Subcutaneous abdominal adipose tissue (tissue), 5 donors: ENCODE measurements around the gene KRTAP11-1.

Source experiments
- H3K27ac ChIP-seq: one replicate; pipeline ENCODE4 v1.7.0; 2013; ENCODE audit warnings: low read depth, mild to moderate bottlenecking, inconsistent platforms, low read length, moderate library complexity
- H3K27me3 ChIP-seq, 5 donors: one replicate each; pipeline ENCODE4 v1.7.0; 2013; ENCODE audit warnings: low read length in 5 of 5, inconsistent platforms in 1 of 5; ENCODE audit not compliant: control insufficient read depth in 5 of 5, insufficient read depth in 4 of 5
- H3K36me3 ChIP-seq, 5 donors: one replicate each; pipeline ENCODE4 v1.7.0; 2013; ENCODE audit warnings: low read length in 5 of 5; ENCODE audit not compliant: control insufficient read depth in 5 of 5, insufficient read depth in 5 of 5
- H3K4me1 ChIP-seq, 5 donors: one replicate each; pipeline ENCODE4 v1.7.0; 2013; ENCODE audit warnings: low read length in 5 of 5, mild to moderate bottlenecking in 3 of 5, moderate library complexity in 1 of 5; ENCODE audit not compliant: control insufficient read depth in 5 of 5, insufficient read depth in 5 of 5
- H3K4me3 ChIP-seq, 5 donors: one replicate each; pipeline ENCODE4 v1.7.0; 2013; ENCODE audit warnings: low read length in 5 of 5, low read depth in 1 of 5
- H3K9ac ChIP-seq, 5 donors: one replicate each; pipeline ENCODE4 v1.7.0; 2013; ENCODE audit warnings: low read length in 5 of 5, mild to moderate bottlenecking in 4 of 5, moderate library complexity in 3 of 5
- H3K9me3 ChIP-seq, 5 donors: one replicate each; pipeline ENCODE4 v1.7.0; 2013; ENCODE audit warnings: low read length in 5 of 5; ENCODE audit not compliant: control insufficient read depth in 5 of 5
- donor health status: healthy.
- donor health status: healthy.
- donor health status: healthy.
- donor health status: healthy.
- donor health status: healthy.

The KRTAP11-1 gene

GRCh38 chr21:30839304-30839703 lies 42.1 kb downstream of the KRTAP11-1 start:
- Histone ChIP-seq H3K9me3 (no peaks in the 10 kb centered on the region), H3K4me1 (no peaks in the 10 kb centered on the region), H3K27ac (no peak overlapping the region), H3K27me3 (peaks cover 0 to 4% (median 0%) of the 10 kb centered on the region in 5 donors), H3K4me3 (no peak overlapping the region), H3K9ac (no peak overlapping the region), H3K36me3 (no peaks in the 10 kb centered on the region)

GRCh38 chr21:30838536-30838935 lies 42.8 kb downstream of the KRTAP11-1 start:
- peaks cover 0 to 4% (median 0%) of the 10 kb centered on the region in 5 donors for H3K27me3 ChIP-seq
- H3K4me1 ChIP-seq: no peaks in the 10 kb centered on the region
- H3K4me3 ChIP-seq: no peak overlapping the region
- no peaks in the 10 kb centered on the region for H3K9me3 ChIP-seq
- H3K36me3 ChIP-seq: no peaks in the 10 kb centered on the region
- no peak overlapping the region for H3K27ac ChIP-seq
- no peak overlapping the region for H3K9ac ChIP-seq

DNA sequence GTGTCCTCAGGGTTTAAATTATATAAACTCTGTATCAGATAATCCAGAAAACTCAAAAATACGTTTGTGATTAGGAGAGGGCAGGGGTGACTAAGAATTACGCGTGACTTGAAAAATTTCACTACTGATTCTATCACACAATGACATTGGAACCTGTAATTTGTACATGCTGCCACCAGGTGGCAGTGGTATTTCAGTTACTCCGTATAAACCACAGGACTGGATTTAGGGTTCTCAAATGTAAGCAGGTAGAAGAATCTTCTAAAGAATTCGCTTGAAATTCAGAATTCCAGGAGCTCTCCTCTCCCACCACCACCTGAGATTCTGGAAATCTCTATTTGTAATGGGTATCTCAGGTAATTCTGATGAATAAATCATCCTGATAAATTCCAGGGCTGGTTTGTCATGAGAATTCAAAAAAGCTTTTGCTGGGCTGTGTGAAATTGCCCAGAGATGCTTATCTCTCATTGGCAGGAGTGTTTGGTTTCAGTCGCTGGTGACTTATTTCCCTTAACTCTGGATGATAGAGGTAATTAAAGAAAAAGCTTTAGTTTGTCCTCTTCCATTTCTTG lies 50.1 kb downstream of the KRTAP11-1 start:
- no peaks in the 10 kb centered on the region for H3K36me3 ChIP-seq
- no peak overlapping the region for H3K27ac ChIP-seq
- peaks cover 0 to 3% (median 0%) of the 10 kb centered on the region in 5 donors for H3K27me3 ChIP-seq
- no peak overlapping the region for H3K9ac ChIP-seq
- peaks cover 0 to 5% (median 2%) of the 10 kb centered on the region in 5 donors for H3K9me3 ChIP-seq
- H3K4me3 ChIP-seq: no peak overlapping the region
- no peaks in the 10 kb centered on the region for H3K4me1 ChIP-seq
